C4-2B (cell line): ENCODE data around the gene TIMM8A.

ENCODE experiments used
- H3K27ac ChIP-seq: fragments of 450-650 bp; 2 replicates; pipeline ENCODE4 v1.5.1; 2017
- CTCF ChIP-seq: fragments of 450-650 bp; conservative IDR thresholded peaks from 2 replicates; pipeline ENCODE4 v1.5.1; 2017; ENCODE audit warnings: mild to moderate bottlenecking
- ZFX ChIP-seq: fragments of 450-650 bp; IDR thresholded peaks from 2 replicates; pipeline ENCODE4 v1.6.1; 2017

Gene TIMM8A

GRCh38 chrX:101390664-101391525 is 42.4 kb upstream of the TIMM8A start, which contains the start of gene RPL36A:
TSS of gene RPL36A (plus strand) at chrX:101391011. CDS start at chrX:101391044, 33 bp downstream.
- peak within 1 kb of the TSS; percentile 87 for H3K27ac ChIP-seq
- peak; percentile 85 for TF ChIP-seq CTCF
- TF ChIP-seq ZFX = no peak

- H3K27ac ChIP-seq = no peak overlapping the region
- TF ChIP-seq ZFX (no peak), CTCF (no peak)
Measured at GRCh38 chrX:101388604-101389003, 40.1 kb upstream of the TIMM8A start.

- TF ChIP-seq ZFX (no peak), CTCF (no peak)
- no peak overlapping the region for H3K27ac ChIP-seq
Measured at GRCh38 chrX:101386542-101386885, 38.0 kb upstream of the TIMM8A start.

DNA sequence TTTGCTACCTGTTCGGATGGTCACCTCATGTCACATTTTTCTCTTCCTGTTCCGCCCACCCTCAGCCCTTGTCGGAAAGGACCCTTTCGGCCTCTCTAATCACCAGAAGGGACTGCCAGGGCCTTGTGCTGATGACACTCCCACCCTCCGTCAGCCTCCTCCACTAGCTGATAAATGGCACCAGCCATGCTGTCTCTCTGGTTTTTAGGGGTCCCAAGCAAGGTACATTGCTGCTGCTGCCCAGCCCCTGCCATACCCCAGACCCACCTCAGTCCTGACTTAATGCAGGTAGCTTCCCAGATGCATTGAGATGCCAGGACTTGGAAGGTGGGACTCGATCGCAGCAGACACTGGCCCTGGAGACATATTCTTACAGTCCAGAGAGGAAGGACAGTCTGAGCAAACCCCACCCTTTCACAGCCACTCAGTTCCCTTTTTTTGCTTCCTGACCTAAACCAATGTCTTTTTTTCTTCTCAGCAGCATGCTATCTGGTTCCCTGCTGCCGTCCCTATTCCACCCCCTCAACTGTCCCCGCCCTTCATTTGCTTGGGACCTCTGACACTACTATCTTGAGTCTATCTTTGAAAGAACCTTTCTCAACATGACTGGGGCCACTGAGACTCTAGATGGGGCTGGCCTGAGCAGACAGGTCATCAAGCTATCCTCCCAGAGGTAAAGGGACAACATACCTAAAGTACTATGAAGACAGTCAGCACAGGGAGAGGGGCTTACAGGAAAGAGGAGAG is 37.4 kb upstream of the TIMM8A start, which contains the start of gene BTK:
TSS of gene BTK (minus strand) at position 397 of the 747 bp plus-strand sequence. CDS start 10,907 bp downstream, outside the sequence.
- TF ChIP-seq ZFX (no peak), CTCF (no peak)
- no peak within 1 kb of the TSS for H3K27ac ChIP-seq

DNA sequence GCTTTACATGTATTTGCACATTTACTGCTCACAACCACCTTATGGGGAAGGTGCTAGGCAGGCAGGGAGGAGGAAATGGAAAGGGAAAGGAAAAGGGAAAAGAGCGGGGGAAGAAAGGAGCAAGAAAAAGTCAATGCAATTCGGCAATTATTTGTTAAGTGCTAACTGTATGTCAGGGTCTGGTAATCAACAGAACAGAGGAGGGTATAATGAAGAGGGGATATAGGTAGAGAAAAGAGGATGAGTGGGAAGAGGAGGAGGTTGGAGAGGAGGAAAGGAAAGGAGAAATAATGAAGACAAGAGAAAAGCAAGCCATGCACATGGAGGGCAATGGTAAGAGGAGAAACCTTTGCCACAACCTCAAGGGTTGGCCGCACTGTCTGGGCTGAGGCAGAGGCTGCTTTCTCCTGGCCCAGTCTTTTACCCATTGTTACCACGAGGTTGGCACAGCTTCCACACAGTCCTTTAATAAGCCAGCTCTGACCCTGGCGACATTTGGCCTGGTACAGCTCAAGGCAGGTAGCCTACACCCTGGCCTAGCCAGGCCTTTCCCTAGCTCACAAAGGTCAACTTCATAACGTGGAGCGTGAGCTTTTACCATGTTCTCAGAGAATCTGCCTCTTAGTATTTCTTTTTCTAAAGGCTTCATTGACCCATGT is 36.6 kb upstream of the TIMM8A start:
- TF ChIP-seq ZFX (no peak), CTCF (no peak)
- H3K27ac ChIP-seq = no peak overlapping the region

GRCh38 chrX:101383679-101384205 is 35.2 kb upstream of the TIMM8A start:
- TF ChIP-seq CTCF (no peak), ZFX (no peak)
- no peak overlapping the region for H3K27ac ChIP-seq
